Measurements from ENCODE around the gene CXCL17. TPM values are rescaled to one million over a fixed set of nuclear protein-coding genes. Genes with fewer than 3 reads are reported as not detected.

CXCL17 gene
- total RNA-seq, 1 experiment from 2014 or later, result 0.98 TPM

DNA sequence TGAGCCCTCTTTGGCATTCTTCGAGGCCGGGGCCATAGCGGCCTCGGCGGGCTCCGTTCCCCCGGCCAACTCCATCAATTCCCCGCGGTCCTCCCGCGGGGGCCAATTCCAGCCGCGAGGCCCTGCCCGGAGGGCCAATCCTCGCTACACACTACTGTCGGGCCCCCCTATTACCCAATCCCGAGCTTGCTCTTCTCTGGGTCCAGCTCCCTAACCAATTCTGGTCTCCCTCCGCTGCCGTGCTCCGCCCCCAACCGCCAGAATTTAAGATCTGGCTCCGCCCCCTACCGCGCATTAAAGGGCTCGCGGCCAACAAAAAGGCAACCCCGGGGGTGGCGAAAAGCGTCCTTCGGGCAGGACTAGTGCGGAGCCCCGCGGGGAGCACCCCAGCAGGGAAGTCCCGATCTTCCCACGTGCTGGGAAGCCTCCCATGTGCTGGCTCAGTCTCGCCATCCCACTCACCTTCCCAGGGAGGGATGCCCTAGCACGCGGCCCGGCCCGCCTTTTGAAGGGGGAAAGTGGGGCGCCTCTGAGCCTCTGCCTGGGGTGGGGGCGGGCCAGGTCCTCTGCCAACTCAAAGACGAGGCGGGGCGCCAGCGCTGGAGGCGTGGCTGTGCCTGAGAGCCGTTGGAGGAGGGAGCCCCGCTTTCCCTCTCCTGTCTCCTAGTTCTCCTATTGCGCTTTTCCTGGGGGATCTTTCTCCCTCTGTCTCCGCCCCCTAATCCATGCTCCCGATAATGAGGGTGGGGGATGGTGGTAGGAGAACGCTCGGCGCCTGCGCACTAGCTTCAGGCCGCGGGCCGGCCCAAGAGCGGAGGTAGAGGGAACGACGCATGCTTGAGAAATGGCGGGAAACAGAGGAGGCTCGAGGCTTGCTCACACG lies 19.0 kb downstream of the CXCL17 start:
- DNase-seq, result peak; percentile 81
- ChIA-PET CTCF (no interaction called here), POLR2A (ENCODE audit: unreplicated experiment) (interaction anchor here (0.5 kb wide), 1 partner anchor 181 kb away, joined by 4 read pairs; no protein-coding TSS in a partner anchor)
- intact Hi-C loops (cut with micrococcal nuclease), result no loop called here
- no peaks in the 10 kb centered on the region for H3K36me3 ChIP-seq (ENCODE audit: low read depth, low read length)
- peak overlapping the region; percentile 86 for H3K4me2 ChIP-seq (ENCODE audit: low read length)
- peak overlapping the region; percentile 2; the same call in 1 of the 2 replicates for H3K9ac ChIP-seq (ENCODE audit: low read length)
- H4K20me1 ChIP-seq (ENCODE audit: low read length), result no peaks in the 10 kb centered on the region
- no TSS peak for BruUV-seq (replicated peaks)
- no peak overlapping the region for H3K27ac ChIP-seq (ENCODE audit: low read length)
- ATAC-seq, result peak; percentile 92
- no peaks in the 10 kb centered on the region for H3K79me2 ChIP-seq (ENCODE audit: low read length)
- H3K9me2 ChIP-seq (replicated peaks; ENCODE audit: low read length), result no peaks in the 10 kb centered on the region
- no peak for TF ChIP-seq EZH2phosphoT487 (IDR thresholded peaks at IDR 0.05; ENCODE audit: borderline replicate concordance, low read length)
- TF ChIP-seq, protein P1, sequence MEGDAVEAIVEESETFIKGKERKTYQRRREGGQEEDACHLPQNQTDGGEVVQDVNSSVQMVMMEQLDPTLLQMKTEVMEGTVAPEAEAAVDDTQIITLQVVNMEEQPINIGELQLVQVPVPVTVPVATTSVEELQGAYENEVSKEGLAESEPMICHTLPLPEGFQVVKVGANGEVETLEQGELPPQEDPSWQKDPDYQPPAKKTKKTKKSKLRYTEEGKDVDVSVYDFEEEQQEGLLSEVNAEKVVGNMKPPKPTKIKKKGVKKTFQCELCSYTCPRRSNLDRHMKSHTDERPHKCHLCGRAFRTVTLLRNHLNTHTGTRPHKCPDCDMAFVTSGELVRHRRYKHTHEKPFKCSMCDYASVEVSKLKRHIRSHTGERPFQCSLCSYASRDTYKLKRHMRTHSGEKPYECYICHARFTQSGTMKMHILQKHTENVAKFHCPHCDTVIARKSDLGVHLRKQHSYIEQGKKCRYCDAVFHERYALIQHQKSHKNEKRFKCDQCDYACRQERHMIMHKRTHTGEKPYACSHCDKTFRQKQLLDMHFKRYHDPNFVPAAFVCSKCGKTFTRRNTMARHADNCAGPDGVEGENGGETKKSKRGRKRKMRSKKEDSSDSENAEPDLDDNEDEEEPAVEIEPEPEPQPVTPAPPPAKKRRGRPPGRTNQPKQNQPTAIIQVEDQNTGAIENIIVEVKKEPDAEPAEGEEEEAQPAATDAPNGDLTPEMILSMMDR (conservative IDR thresholded peaks at IDR 0.05; ENCODE audit: low read depth, low read length), result no peak
- TF ChIP-seq EZH2 (IDR thresholded peaks at IDR 0.05; ENCODE audit: low read length, unreplicated experiment), result no peak
- peak overlapping the region; percentile 72 for H3K4me3 ChIP-seq (ENCODE audit: low read length)
- H3F3A ChIP-seq (ENCODE audit: low read length, unreplicated experiment), result no peaks in the 10 kb centered on the region
- H3K4me1 ChIP-seq (ENCODE audit: insufficient read depth, low read length), result peaks cover 28% of the 10 kb centered on the region
- no peaks in the 10 kb centered on the region for H3K27me3 ChIP-seq (ENCODE audit: low read length)
- H3K9me3 ChIP-seq (ENCODE audit: low read length), result no peaks in the 10 kb centered on the region
- H2AFZ ChIP-seq (ENCODE audit: low read length), result peak overlapping the region; percentile 96

DNA sequence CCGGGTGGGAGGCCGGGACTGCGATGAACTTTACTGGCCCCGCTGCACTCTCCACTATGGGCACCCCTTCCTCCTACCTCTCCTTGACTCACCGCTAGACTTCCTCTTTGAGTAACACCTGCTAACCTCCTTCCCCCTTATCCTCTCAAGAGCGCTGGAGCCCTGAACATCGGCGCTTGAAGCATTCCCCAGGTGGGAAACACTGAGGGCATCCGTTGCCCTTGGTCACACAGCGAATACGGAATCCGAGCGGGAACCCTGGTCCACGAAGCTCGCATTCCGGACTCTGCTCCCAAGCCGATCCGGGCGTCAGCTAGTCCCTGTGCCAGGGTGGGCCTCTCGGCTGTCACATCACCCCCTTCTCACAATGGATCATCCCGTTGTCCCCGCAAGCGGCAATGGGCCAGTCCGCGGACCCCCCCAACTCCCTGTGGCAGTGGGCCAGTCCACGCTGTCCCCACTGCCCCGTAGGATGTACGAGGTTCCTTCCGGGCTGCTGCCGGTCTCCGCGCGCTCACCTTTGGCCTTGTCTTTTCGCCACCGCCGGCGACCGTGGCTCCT lies 19.8 kb downstream of the CXCL17 start:
- Histone ChIP-seq H2AFZ (ENCODE audit: low read length) (peak overlapping the region; percentile 96), H3F3A (ENCODE audit: low read length, unreplicated experiment) (no peaks in the 10 kb centered on the region), H3K4me3 (ENCODE audit: low read length) (peak overlapping the region; percentile 72), H3K9me2 (replicated peaks; ENCODE audit: low read length) (no peaks in the 10 kb centered on the region), H3K36me3 (ENCODE audit: low read depth, low read length) (no peaks in the 10 kb centered on the region), H3K79me2 (ENCODE audit: low read length) (no peaks in the 10 kb centered on the region), H3K27me3 (ENCODE audit: low read length) (no peaks in the 10 kb centered on the region), H3K27ac (ENCODE audit: low read length) (no peak overlapping the region), H3K9me3 (ENCODE audit: low read length) (no peaks in the 10 kb centered on the region), H3K9ac (ENCODE audit: low read length) (peak overlapping the region; percentile 2; the same call in 1 of the 2 replicates), H3K4me1 (ENCODE audit: insufficient read depth, low read length) (peaks cover 28% of the 10 kb centered on the region), H4K20me1 (ENCODE audit: low read length) (no peaks in the 10 kb centered on the region), H3K4me2 (ENCODE audit: low read length) (peak overlapping the region; percentile 86)
- CTCF ChIA-PET, result no interaction called here
- POLR2A ChIA-PET (ENCODE audit: unreplicated experiment), result interaction anchor here (0.5 kb wide), 1 partner anchor 180 kb away, joined by 4 read pairs; no protein-coding TSS in a partner anchor
- ATAC-seq (no peak), DNase-seq (no peak)
- BruUV-seq (replicated peaks), result TSS peak; percentile 24
- TF ChIP-seq EZH2 (IDR thresholded peaks at IDR 0.05; ENCODE audit: low read length, unreplicated experiment), result no peak
- TF ChIP-seq, protein P1 (conservative IDR thresholded peaks at IDR 0.05; ENCODE audit: low read depth, low read length), result no peak
- TF ChIP-seq EZH2phosphoT487 (IDR thresholded peaks at IDR 0.05; ENCODE audit: borderline replicate concordance, low read length), result no peak
- intact Hi-C loops (cut with micrococcal nuclease), result no loop called here
